ENCODE data around the gene SLC25A15.
"Not testable (repeated sequence)": the region's sequence is repeated elsewhere in the genome, so short reads cannot be mapped to it uniquely, and the experiment has no call there.

SLC25A15 gene

GRCh38 chr13:40781717-40782116 lies 7.7 kb upstream of the SLC25A15 start:
- DNase-seq (ENCODE audit: low spot score), result no peak

GRCh38 chr13:40782971-40783370 lies 6.4 kb upstream of the SLC25A15 start:
- DNase-seq (ENCODE audit: low spot score), result not testable (repeated sequence)

DNA sequence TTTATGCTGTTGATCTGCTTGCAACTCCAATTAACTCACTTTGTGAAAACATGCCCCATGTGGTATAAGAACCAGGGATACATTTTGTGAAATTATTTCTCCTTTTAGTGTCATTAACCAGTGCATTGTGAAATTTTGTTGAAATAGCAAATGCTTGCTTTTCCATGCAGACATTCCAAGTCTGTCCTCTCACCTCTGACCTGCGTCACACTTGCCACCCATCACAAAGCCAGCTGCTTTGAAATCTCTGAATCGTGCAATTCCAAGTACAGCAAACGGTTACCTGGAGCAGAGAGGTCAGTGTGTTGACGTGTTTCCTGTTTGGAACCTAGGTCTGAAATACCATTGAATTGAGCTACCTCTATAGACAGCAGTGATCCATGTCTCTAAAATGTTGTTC lies 4.9 kb upstream of the SLC25A15 start:
- no peak for DNase-seq (ENCODE audit: low spot score)

- no peak for DNase-seq (ENCODE audit: low spot score)
These were observed 2.8 kb upstream of the SLC25A15 start for GRCh38 chr13:40786568-40786996.

DNA sequence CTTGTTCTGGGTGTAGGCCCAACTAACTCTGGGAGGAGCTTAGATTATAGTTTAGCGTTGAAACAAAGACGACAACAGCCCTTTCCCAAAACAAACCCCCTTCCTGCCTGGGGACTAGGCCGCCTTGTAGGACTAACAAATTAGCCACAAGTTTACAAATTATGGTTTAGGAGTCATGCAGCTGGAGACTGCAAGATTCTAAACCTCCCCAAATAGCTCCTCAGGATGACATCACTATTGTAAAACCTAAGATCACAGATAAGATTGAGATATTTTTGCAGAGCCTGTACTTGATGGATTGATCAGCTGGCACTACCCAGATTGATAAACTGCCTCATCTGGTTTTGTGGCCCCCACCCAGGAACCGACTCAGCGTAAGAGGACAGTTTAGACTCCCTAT lies 2.3 kb upstream of the SLC25A15 start:
- no peak for DNase-seq (ENCODE audit: low spot score)

DNA sequence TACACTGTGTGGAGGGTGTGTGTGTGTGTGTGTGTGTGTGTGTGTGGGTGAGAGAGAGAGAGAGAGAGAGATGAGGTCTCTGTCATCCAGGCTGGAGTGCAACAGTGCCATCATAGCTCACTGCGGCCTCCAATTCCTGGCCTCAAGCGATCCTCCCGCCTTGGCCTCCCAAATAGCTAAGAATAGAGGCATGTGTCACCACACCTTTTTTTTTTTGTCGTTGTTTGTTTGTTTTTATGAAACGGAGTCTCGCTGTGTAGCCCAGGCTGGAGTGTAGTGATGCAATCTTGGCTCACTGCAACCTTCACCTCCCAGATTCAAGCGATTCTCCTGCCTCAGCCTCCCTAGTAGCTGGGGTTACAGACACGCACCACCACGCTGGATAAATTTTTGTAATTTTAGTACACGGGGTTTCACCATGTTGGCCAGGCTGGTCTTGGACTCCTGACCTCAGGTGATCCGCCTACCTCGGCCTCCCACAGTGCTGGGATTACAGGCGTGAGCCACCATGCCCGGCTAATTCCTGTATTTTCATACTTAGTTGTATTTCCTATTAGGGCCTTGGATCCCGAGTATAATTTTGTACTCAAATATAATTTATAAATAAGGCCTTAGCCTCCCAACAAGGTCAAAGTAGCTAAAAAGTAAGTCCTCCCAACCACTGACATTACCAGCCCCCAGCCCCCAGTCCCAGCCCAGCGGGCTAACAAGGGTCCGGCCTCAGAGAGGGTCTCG lies 704 bp upstream of the SLC25A15 start:
- peak; percentile 12 for DNase-seq (ENCODE audit: low spot score)

GRCh38 chr13:40790154-40790616 lies 774 bp downstream of the SLC25A15 start:
- no peak for DNase-seq (ENCODE audit: low spot score)

- no peak for DNase-seq (ENCODE audit: low spot score)
These were observed 3.1 kb downstream of the SLC25A15 start for GRCh38 chr13:40792284-40793051.

- DNase-seq (ENCODE audit: low spot score), result no peak
These were observed 3.9 kb downstream of the SLC25A15 start for GRCh38 chr13:40793339-40793738.

DNA sequence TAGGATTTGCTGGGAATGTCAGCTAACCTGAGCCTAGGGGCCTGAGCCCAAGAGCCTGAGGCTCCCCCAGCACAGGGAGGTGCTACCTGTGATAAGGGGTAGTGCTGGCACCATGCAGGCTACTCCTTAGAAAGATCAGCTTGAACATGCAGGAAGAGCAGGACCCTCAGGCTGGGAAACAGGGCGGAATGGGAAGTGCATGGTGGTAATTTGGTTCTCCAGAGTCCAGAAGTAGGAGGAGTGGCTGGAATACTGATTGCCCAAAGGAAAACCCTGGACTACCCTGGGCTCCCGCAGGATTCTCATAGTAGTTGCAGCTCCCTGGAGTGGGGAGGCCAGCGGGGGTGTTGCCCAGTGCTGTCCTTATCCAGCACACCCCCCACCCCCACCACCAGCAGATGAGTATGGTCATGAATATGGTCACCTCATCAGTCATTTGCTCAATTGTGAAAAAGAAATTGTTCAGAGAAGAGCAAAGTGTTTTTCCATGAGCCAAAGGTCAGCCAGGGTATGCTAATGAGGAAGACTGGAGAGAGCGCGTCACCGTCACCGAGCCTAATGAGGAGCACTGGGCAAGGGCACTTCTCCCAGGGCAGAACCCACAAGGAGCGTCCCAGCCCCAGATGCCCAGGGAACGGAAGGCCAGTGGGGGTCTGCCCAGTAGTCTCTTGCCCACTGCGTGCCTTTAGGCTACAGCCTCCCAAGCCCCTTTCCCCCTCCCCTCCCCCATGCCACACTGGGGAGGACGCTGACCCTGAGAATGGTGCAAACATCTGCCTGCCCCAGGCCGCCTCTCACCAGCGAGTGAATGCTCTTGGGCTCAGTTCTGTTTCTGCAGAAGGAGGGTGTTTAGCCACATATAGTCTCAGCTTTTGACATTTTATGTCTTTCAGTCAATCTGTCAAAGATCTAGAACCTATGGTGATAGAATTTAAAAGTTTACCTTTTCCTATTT lies 5.3 kb downstream of the SLC25A15 start:
- DNase-seq (ENCODE audit: low spot score), result no peak

GRCh38 chr13:40796649-40797048 lies 7.2 kb downstream of the SLC25A15 start:
- DNase-seq (ENCODE audit: low spot score), result no peak

DNA sequence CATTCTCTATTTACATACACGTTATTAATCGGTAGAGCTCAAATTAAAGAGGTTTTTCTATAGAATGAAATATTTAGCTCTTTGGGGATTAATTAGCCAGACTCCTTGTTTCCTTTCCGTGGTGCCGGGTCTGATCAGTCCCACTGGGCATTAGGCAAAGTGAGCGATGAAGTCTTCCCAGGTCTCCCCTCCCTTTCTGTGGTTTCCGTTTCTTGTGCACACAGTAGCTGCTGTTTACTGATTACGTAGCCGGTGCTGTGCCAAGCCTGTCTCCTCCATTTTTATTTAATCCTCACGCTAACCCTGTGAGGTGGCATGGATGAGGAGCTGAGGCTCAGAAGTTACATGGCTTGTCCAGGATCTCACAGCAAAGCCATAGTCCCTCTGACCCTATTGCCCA lies 9.0 kb downstream of the SLC25A15 start:
- DNase-seq (ENCODE audit: low spot score), result no peak

DNA sequence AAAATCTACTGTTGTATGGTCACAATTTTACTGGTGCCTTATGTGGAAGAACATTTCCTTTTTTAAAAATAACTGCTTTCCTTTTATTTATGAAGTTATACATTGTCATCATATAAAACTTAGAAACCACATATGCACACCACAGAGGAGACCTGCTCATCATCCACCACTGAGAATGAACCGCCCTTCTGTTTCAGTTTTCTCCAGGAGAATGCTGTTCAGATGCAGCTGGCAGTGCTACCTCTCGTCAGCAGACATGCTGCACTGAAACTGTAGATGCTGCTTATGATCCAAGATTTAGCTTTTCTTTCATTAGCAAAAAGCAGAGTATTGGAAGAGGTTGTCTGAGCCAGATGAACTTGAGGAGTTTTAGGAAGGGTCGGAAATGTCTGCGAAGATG lies 10.1 kb downstream of the SLC25A15 start:
- no peak for DNase-seq (ENCODE audit: low spot score)

DNA sequence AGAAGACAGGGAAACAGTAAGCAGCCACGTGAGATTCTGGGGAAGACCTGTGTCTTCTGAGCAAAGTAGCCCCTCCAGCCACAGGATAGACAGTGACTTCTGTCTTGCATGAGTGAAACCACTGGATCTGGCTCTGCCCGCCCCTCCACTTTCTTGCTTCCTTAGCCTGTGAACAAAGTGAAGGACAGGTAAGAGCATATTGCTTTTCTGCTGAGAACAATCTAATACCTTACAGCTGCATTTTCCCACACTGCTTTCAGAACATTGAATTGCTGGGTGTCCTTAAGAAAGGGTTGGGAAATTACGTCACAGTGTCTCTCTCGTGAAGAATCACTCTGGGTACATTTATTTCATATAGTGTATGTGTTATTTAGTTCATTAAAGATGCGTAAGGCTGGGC lies 11.1 kb downstream of the SLC25A15 start:
- DNase-seq (ENCODE audit: low spot score), result no peak

- DNase-seq (ENCODE audit: low spot score), result no peak
These were observed 12.1 kb downstream of the SLC25A15 start for GRCh38 chr13:40801255-40802217.

GRCh38 chr13:40803316-40803715 lies 13.9 kb downstream of the SLC25A15 start:
- DNase-seq (ENCODE audit: low spot score), result no peak

DNA sequence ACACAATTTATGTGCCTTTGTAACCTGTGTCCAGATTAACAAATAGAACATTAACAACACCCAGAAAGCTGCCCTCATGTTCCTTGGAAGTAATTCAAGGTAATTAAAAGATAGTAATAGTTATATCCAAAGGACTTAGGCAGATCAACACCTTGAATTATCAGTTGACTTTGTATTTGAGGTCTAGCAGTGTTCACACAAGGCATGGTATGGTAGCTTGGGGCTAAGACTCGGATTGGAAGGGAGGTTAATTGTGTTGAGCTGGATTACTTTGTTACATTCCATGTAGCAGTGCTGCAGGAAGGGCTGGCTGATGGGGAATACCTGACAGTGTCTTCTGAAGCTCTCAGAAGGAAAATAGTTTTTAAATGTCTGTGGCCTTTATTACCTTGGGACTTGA lies 16.8 kb downstream of the SLC25A15 start:
- no peak for DNase-seq (ENCODE audit: low spot score)

DNA sequence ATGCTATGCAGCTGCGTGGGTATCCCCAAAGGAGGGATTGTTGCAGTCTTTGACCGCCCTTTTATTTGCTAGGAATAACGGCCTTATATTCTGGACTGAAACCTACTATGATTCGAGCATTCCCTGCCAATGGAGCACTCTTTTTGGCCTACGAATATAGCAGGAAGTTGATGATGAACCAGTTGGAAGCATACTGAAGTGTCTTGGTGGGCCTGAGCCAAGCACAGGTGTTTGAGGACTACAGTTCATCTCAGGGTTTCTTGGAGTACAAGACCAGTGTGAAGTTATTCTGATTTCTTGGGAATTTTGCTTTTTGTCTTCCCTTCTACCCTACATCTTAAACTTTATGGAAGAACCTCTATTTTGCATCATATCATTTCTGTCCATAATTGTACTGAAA lies 20.1 kb downstream of the SLC25A15 start:
- no peak for DNase-seq (ENCODE audit: low spot score)

DNA sequence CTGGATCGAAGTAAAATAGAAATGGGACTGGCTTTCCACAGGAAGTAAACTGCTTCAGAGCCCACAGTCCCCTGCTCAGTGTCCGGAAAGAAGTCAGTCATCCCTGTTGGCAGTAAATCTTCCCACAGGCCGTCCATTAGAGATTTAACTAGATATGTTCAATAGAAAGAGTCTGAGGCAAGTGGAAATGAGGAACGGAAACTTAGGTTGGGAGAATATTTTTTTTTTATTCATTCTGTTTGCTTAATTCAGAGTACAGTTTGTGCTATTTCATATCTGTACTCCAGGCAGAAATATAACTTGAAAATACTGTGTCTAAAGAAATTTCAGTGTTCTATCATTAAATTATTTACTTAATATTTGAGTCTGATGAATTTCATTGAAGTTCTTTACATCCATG lies 22.7 kb downstream of the SLC25A15 start:
- DNase-seq (ENCODE audit: low spot score), result no peak

- no peak for DNase-seq (ENCODE audit: low spot score)
These were observed 23.5 kb downstream of the SLC25A15 start for GRCh38 chr13:40812724-40813445.

All from LoVo (cell line).